ENCODE results near the gene CNBD2.

DNA sequence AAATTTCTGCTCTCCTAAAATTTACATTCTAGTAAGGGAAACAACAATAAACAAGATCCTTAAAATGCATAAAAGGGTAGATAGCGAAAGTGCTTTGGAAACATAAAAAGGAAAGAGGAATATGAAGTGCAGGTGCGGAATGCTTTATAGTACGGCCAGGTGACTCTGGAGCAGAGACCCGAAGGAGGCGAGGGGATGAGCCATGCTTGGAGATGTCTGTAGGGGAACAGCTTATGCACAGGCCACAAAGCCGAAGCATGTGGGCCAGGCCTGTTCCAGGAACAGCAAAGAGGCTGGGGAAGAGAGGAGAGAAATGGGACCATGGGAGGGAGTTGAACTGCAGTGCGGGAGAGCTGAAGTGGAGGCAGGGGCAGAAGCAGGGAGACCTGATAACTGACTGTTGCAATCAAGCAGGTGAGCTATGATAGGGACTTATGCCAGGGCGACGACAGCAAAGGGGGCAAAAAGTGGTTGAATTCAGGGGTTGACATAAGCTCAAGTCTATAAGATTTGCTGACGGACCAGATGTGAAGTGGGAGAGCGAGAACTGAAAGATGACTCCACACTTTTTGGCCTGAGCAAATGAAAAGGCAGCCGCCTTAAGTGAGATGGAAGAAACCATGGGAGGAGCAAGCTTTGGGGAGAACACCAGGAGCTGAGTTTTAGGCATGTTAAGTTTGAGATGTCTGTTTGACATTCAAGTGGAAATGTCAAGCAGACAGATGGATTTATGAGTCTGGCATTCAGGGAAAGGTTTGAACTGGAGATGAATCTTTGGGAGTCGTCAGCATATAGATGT is 83.1 kb downstream of the CNBD2 start:
- TF ChIP-seq TAF1 (IDR thresholded peaks at IDR 0.05; ENCODE audit: low read depth, low read length) = no peak
- no peak for TF ChIP-seq POLR2AphosphoS5 (IDR thresholded peaks at IDR 0.05; ENCODE audit: low read depth, low read length)
- TF ChIP-seq POLR2A (IDR thresholded peaks at IDR 0.05; ENCODE audit: low read depth, low read length) = no peak
- TF ChIP-seq POU2F2 (IDR thresholded peaks at IDR 0.05; ENCODE audit: low read depth, low read length) = no peak
- no peak for TF ChIP-seq SPI1 (IDR thresholded peaks at IDR 0.05; ENCODE audit: low read depth, low read length)
- no peak for TF ChIP-seq PAX5 (IDR thresholded peaks at IDR 0.05; ENCODE audit: insufficient read depth, low read length, severe bottlenecking)

Measured in GM12891 (cell line).